Spleen (tissue), 11 donors: ENCODE measurements around the gene SLC26A11. TPM values are rescaled to one million over a fixed set of nuclear protein-coding genes. Genes with fewer than 3 reads are reported as not detected.
A peak's percentile ranks its signal among the peaks of the same experiment; 100 is the strongest.

ENCODE experiments used
- DNase-seq: peaks from one replicate; pipeline ENCODE4 v3.0.0-alpha.2; 2020
- H3K27ac ChIP-seq, 8 donors: fragments of 200-600 bp; sonication (generic) in 7 of 8; 1 replicate in 4 of 8; 2 replicates in 4 of 8; pipeline versions ENCODE4 v1.5.0 to v1.8.0; 2016 to 2021; ENCODE audit warnings: inconsistent platforms in 4 of 8, mild to moderate bottlenecking in 4 of 8, moderate library complexity in 1 of 8
- H3K27me3 ChIP-seq, 7 donors: fragments of 200-600 bp; sonication (generic) in 6 of 7; replicated peaks in 1 of 7; 1 replicate in 4 of 7; 2 replicates in 3 of 7; pipeline versions ENCODE4 v1.5.0 to v1.8.0; 2016 to 2021; ENCODE audit warnings: inconsistent platforms in 3 of 7, mild to moderate bottlenecking in 1 of 7
- H3K36me3 ChIP-seq, 6 donors: fragments of 200-600 bp; sonication (generic) in 5 of 6; 1 replicate in 4 of 6; 2 replicates in 2 of 6; pipeline versions ENCODE4 v1.5.0 to v1.8.0; 2016 to 2021; ENCODE audit warnings: inconsistent platforms in 2 of 6
- H3K4me1 ChIP-seq, 6 donors: fragments of 200-600 bp; sonication (generic) in 5 of 6; 1 replicate in 3 of 6; 2 replicates in 3 of 6; pipeline versions ENCODE4 v1.5.0 to v1.8.0; 2016 to 2021; ENCODE audit warnings: inconsistent platforms in 3 of 6
- H3K4me3 ChIP-seq, 8 donors: fragments of 200-600 bp; sonication (generic) in 7 of 8; 1 replicate in 4 of 8; 2 replicates in 4 of 8; pipeline versions ENCODE4 v1.5.0 to v1.8.0; 2016 to 2021; ENCODE audit warnings: inconsistent platforms in 4 of 8, mild to moderate bottlenecking in 4 of 8, moderate library complexity in 2 of 8
- H3K9me3 ChIP-seq, 8 donors: fragments of 200-600 bp; sonication (generic) in 7 of 8; 1 replicate in 4 of 8; 2 replicates in 4 of 8; pipeline versions ENCODE4 v1.5.0 to v1.8.0; 2016 to 2021; ENCODE audit warnings: inconsistent platforms in 4 of 8
- POLR2A ChIP-seq, 3 donors: fragments of 450-650 bp; IDR thresholded peaks; one replicate each; pipeline ENCODE4 v1.5.1; 2017; ENCODE audit warnings: antibody characterized with exemption in 3 of 3, mild to moderate bottlenecking in 1 of 3
- POLR2AphosphoS5 ChIP-seq, 3 donors: sonication (generic); formaldehyde crosslinking; IDR thresholded peaks; one replicate each; pipeline ENCODE4 v1.5.1; 2017; ENCODE audit warnings: antibody characterized with exemption in 3 of 3
- WGBS, 5 donors: extraction: QIAGEN DNeasy Blood & Tissue Kit in 3 of 5; methylation state at CpG; one replicate each; pipeline versions ENCODE4 v1.1.5 to v1.1.7; 2013 to 2018; 5-methylcytosine and 5-hydroxymethylcytosine counted together
- intact Hi-C: fragments of 100-400 bp; cut with DNase I; formaldehyde crosslinking; loops from one replicate; pipeline ENCODE4 v1.15.0; 2023; ENCODE audit warnings: low total_unique reads
- polyA plus RNA-seq, 3 donors: library from polyadenylated mRNA; stranded (reverse); fragments of 200-250 nt; gene quantifications; one replicate each; pipeline ENCODE4 v1.2.1, GENCODE V29; 2013
- total RNA-seq, 7 donors: library from RNA; depleted of rRNA in 3 of 7; stranded (reverse); fragments of >200 nt in 3 of 7; fragmentation: NEBNext Ultra II Directional in 4 of 7; extraction: Animal tissue kit (Norgen Biotek cat#: 25700) in 4 of 7; gene quantifications; one replicate each; pipeline versions ENCODE4 v1.1.0 to v1.2.1, GENCODE V29; 2016 to 2021
- TF ChIP-seq, protein P1 (sequence below), 11 experiments: fragments of 200-600 bp in 7 of 11; fragments of 450-650 bp in 4 of 11; sonication (generic) in 4 of 11; IDR thresholded peaks in 8 of 11; conservative IDR thresholded peaks in 3 of 11; 1 replicate in 7 of 11; 2 replicates in 4 of 11; pipeline versions ENCODE4 v1.4.0 to v1.8.0; 2016 to 2021; ENCODE audit warnings: antibody characterized with exemption in 11 of 11, inconsistent platforms in 4 of 11, mild to moderate bottlenecking in 1 of 11
- donor health status: healthy with polysubstance abuse.
- donor health status: DM: no; HTN: no; CAD: no; lungs with moderate emphysema.
- donor health status: DM: no; HTN: no; CAD: no.
- donor health status: Bipolar disorder and iron deficiency.
- donor health status: healthy.
- donor health status: DM: no; HTN: no; CAD: no.
- donor health status: DM: yes; HTN: yes; CAD: no.

Gene SLC26A11
- total and polyA plus RNA-seq, 10 donors: 6.8 to 39.7 (median 30.5) TPM

DNA sequence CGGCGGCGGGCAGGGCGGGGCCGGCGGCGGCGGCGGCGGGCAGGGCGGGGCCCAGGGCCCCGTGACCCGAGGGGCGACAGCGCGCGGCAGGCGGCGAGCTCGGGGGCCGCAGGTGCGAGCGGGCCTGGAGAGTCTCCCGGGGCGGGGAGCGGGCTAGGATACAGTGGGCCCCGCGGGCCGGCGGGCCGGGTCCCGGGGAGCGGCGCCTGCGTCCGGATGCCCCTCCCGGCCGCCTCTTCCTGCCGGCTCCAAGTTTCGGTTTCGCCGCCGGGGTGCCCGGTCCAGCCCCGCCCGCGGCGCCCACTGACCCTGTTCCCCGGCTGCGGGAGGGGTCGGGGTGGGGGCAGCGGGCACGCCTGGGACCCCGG is 40.5 kb downstream of the SLC26A11 start, which contains the start of gene RNF213:
Gene RNF213, plus strand, starts transcription at position 62 of the 368 bp plus-strand sequence. CDS start 2,830 bp downstream, outside the sequence.
- peak; percentile 65 to 79 (median 78) for TF ChIP-seq POLR2AphosphoS5 (IDR thresholded peaks at IDR 0.05)
- TF ChIP-seq POLR2A (IDR thresholded peaks at IDR 0.05): peak in 2 of 3 donors; percentile 8 to 66
- TF ChIP-seq, protein P1, sequence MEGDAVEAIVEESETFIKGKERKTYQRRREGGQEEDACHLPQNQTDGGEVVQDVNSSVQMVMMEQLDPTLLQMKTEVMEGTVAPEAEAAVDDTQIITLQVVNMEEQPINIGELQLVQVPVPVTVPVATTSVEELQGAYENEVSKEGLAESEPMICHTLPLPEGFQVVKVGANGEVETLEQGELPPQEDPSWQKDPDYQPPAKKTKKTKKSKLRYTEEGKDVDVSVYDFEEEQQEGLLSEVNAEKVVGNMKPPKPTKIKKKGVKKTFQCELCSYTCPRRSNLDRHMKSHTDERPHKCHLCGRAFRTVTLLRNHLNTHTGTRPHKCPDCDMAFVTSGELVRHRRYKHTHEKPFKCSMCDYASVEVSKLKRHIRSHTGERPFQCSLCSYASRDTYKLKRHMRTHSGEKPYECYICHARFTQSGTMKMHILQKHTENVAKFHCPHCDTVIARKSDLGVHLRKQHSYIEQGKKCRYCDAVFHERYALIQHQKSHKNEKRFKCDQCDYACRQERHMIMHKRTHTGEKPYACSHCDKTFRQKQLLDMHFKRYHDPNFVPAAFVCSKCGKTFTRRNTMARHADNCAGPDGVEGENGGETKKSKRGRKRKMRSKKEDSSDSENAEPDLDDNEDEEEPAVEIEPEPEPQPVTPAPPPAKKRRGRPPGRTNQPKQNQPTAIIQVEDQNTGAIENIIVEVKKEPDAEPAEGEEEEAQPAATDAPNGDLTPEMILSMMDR (IDR thresholded peaks at IDR 0.05 in 8 of 11, conservative IDR thresholded peaks at IDR 0.05 in 3 of 11): no peak

DNA sequence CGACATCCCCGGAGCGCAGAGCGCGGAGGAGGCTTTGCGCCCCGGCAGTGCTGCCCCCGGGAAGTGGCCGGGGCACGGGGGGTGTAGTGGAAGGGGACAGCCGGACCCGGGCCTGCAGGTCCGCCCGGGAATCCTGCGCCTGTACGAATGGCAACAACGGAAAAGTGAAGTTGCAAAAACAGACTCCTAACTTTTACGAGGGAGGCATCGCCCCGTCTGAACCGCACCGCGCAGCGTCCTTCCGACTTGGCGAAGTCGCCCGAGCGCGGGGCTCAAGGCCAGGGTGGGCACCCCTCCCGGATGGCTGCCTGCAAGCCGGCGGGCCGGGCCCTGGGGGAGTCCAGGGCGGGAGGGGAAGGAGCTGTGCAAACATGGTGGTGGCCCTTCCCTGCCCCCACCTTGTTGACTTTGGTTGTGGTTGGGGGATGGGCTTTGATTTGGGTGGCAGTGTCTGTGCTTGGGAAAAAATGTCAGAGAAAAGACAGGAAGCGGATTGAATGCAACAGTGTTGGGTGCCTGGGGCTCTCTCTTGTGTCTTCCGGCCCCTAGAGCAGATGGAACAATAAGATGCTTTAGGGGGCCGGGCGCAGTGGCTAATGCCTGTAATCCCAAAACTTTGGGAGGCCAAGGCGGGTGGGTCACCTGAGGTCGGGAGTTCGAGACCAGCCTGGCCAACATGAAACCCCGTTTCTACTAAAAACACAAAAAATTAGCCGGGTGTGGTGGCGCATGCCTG is 41.1 kb downstream of the SLC26A11 start:
- H3K36me3 ChIP-seq: peaks cover 0 to 21% (median 4%) of the 10 kb centered on the region in 6 donors
- DNase-seq: peak; percentile 94
- intact Hi-C loops: no loop called here
- peak overlapping the region; percentile 78 to 99 (median 95) for H3K4me3 ChIP-seq
- no peaks in the 10 kb centered on the region for H3K27me3 ChIP-seq
- peaks cover 30 to 75% (median 67%) of the 10 kb centered on the region in 6 donors for H3K4me1 ChIP-seq
- peak overlapping the region; percentile 97 to 100 (median 99) for H3K27ac ChIP-seq
- TF ChIP-seq POLR2A (IDR thresholded peaks at IDR 0.05): no peak
- TF ChIP-seq, protein P1 (IDR thresholded peaks at IDR 0.05 in 8 of 11, conservative IDR thresholded peaks at IDR 0.05 in 3 of 11): peak in 1 of 11 experiments; percentile 16
- TF ChIP-seq POLR2AphosphoS5 (IDR thresholded peaks at IDR 0.05): peak; percentile 20 to 68 (median 58)
- no peaks in the 10 kb centered on the region for H3K9me3 ChIP-seq
- 1 to 5% (median 3%) methylated on average over 34 to 45 of the region's 45 CpGs for WGBS, 5 donors

More for the DNA sequence above, 40.5 kb downstream of the SLC26A11 start, which contains the start of gene RNF213:
- no peaks in the 10 kb centered on the region for H3K27me3 ChIP-seq
- H3K36me3 ChIP-seq: peaks cover 0 to 16% (median under 1%) of the 10 kb centered on the region in 6 donors
- H3K4me3 ChIP-seq: peak within 1 kb of the TSS; percentile 78 to 99 (median 95)
- peak within 1 kb of the TSS; percentile 97 to 100 (median 99) for H3K27ac ChIP-seq
- 0 to 3% (median 1%) methylated on average over 1 to 52 of the region's 54 CpGs; no CpG with 5 or more reads in 1 of the 5 donors for WGBS, 5 donors
- DNase-seq: peak; percentile 95
- H3K9me3 ChIP-seq: no peaks in the 10 kb centered on the region
- H3K4me1 ChIP-seq: peaks cover 24 to 74% (median 64%) of the 10 kb centered on the region in 6 donors
- intact Hi-C loops: no loop called here

DNA sequence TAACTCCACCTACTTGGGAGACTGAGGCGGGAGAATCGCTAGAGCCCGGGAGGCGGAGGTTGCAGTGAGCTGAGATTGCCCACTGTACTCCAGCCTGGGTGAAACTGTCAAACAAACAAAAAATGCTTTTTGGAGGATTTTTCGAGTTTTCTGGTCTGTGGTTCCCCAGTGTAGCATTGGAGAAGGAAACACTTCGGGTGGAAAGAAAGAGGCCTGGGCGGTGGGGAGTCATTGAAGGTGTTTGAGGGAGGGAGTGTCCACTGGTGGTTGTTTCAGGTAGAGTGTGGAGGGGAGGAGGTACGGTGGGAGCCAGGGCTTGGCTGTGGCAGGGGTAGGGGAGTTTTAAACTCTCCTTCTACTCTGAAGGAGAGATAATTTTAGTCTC is 41.7 kb downstream of the SLC26A11 start:
- peak overlapping the region; percentile 78 to 99 (median 95) for H3K4me3 ChIP-seq
- peak overlapping the region; percentile 97 to 100 (median 99) for H3K27ac ChIP-seq
- no peak for DNase-seq
- peaks cover 32 to 81% (median 73%) of the 10 kb centered on the region in 6 donors for H3K4me1 ChIP-seq
- intact Hi-C loops: no loop called here
- TF ChIP-seq, protein P1 (IDR thresholded peaks at IDR 0.05 in 8 of 11, conservative IDR thresholded peaks at IDR 0.05 in 3 of 11): no peak
- TF ChIP-seq POLR2AphosphoS5 (IDR thresholded peaks at IDR 0.05) (no peak), POLR2A (IDR thresholded peaks at IDR 0.05) (no peak)
- no peaks in the 10 kb centered on the region for H3K27me3 ChIP-seq
- H3K9me3 ChIP-seq: no peaks in the 10 kb centered on the region
- peaks cover 0 to 27% (median 6%) of the 10 kb centered on the region in 6 donors for H3K36me3 ChIP-seq
- 30 to 44% (median 39%) methylated on average over 8 of the region's 8 CpGs for WGBS, 5 donors

DNA sequence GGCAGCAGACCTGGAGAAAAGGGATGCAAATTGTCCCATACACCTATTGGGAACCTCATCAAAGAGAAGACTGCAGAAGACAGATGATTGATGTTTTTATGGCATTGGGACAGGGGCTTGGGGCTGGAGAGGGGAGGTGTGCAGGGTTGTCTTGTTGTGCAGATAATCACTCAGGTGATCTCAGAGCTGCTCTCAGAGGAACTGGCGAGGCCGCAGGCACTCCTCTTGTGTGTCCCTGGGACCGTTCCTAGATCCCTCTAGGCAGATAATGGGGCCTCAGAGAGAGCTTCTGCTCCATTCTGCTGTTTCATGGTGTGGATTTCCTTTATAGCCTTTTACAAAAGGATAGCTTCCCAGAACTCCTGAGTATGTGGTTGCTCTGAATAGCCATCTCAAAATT is 42.1 kb downstream of the SLC26A11 start:
- Histone ChIP-seq H3K4me1 (peaks cover 32 to 85% (median 77%) of the 10 kb centered on the region in 6 donors), H3K4me3 (peak overlapping the region in 7 of 8 donors; percentile 77 to 99 (median 95)), H3K27me3 (no peaks in the 10 kb centered on the region), H3K27ac (peak overlapping the region; percentile 97 to 100 (median 99)), H3K9me3 (no peaks in the 10 kb centered on the region), H3K36me3 (peaks cover 0 to 31% (median 9%) of the 10 kb centered on the region in 6 donors)
- intact Hi-C loops: no loop called here
- no peak for DNase-seq
- TF ChIP-seq POLR2AphosphoS5 (IDR thresholded peaks at IDR 0.05) (no peak), POLR2A (IDR thresholded peaks at IDR 0.05) (no peak)
- TF ChIP-seq, protein P1 (IDR thresholded peaks at IDR 0.05 in 8 of 11, conservative IDR thresholded peaks at IDR 0.05 in 3 of 11): no peak
- 40 to 63% (median 47%) methylated on average over 3 of the region's 3 CpGs for WGBS, 5 donors
